Ramos (cell line): Measurements from ENCODE around the gene ANGPTL3.

ENCODE experiments used
- in situ Hi-C: fragments of 300-500 bp; cut with MboI; formaldehyde crosslinking; loops from one replicate; pipeline ENCODE4 v1.14.3; 2022; ENCODE audit warnings: low sequenced_read_pairs; ENCODE audit not compliant: unreplicated experiment

ANGPTL3 gene

DNA sequence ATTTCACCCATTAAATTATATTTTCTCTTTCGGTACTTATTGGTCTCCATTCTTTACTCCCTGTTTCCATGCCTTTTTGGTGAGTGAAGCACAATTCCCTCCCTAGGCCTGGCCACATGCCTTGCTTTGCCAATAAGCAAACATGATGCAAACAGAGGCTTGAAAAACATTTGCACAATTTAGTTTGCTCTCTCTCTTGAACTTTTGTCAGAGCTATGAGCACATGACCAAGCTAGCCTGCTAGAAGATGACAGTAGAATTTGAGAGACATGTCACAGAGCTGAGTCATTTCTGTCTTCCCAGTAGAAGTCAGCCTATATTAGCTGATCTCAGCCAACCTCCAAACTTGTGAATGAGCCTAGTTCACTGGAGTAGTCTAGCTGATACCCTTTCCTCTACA lies 24.6 kb downstream of the ANGPTL3 start:
- in situ Hi-C loops = no loop called here

DNA sequence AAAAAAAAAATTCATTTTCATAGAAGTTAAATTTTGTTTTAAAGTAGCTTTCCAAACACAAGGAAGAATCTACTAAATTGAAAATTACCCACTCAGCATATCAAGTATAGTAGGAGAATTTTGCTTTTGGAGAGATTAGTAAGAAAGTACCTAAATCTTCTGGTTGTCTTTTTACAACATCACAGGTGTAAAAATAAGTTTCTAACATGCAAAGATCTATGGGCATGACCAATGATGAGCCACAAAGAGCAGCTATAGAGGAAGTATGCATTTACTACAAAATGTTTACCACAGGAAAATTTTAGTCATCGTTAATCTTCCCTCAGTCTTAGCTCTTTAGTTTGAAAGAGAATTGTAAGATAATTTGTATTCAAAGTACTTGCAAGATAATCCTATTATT lies 28.1 kb downstream of the ANGPTL3 start:
- in situ Hi-C loops = no loop called here

DNA sequence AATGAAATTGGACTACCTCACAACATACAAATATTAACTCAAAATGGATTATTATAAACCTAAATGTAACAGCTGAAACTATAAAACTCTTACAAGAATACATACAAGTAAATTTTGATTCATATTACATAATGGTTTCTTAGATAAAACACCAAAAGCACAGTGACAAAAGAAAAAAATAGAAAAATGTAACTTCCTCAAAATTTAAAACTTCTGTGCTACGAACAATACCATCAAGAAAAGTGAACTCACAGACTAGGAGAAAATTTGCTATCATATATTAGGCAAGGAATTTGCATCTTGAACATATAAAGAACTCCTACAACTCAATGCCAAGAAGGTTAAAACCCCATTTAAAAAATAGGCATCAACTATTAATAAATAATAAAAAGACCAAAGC lies 31.2 kb downstream of the ANGPTL3 start:
- in situ Hi-C loops = no loop called here

DNA sequence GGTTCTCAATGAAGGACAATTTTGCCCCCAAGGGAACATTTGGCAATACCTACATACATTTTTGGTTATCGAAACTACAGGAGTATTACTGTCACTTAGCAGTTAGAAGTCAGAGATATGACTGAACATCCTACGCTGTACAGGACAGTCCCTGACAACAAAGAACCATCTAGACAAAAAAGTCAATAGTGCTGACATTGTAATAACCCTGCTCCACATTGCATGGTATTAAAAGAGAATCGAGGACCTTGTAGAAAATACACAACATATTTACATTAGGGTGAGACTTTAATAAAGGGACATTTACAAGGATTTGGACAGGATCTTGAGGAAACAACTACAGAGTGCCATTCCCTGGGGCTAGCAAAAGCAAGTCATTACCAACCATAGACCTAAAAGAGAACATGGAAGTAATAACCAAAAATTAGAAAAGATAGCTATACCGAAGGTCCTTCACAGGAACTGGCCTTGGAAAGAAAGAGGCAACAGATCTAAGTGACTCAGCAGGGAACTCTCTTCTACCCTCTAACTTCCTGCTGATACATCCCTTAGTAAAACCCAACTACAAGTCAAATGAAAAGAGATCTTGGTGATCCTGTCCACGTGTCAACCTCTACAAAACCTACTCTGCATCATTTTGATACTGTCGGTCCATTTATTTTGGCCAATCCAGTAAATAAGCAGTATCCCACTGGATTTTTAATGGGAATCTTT lies 40.2 kb downstream of the ANGPTL3 start:
- in situ Hi-C loops = no loop called here

DNA sequence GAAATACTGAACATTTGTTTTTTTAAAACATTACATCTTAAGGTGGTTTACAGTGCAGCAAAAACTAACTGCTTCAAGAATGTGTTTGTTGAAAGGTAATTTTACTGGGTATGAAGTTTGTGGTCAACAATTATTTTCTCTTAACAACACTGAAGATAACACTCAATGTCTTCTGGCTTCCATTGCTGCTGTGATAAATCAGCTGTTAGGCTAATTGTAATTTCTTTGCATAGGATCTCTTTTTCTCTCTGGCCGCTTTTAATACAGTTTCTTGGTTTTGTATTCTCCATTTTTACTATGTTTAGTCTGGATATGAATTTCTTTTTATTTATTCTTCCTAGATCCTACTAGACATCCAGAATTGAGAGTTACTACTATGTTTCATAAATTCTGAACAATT lies 46.0 kb downstream of the ANGPTL3 start:
- in situ Hi-C loops = no loop called here

DNA sequence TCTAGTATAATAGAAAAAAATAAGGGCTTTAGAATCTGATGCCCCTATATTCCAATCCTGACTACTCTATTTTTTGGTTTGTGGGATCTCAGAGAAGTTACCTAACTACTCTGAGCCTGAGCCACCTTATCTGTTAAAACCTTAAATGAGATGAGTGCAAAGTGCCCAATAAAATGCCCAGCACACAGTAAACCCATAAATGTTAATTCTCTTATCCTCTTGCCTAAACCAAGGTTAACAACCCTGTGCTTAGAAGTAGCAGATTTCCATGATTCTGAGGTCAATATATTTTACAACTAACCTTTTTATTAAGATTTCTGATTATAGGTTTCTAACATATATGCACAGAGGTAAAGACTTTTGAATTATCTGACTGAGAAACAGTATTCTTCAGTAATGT lies 55.1 kb downstream of the ANGPTL3 start:
- in situ Hi-C loops = no loop called here

DNA sequence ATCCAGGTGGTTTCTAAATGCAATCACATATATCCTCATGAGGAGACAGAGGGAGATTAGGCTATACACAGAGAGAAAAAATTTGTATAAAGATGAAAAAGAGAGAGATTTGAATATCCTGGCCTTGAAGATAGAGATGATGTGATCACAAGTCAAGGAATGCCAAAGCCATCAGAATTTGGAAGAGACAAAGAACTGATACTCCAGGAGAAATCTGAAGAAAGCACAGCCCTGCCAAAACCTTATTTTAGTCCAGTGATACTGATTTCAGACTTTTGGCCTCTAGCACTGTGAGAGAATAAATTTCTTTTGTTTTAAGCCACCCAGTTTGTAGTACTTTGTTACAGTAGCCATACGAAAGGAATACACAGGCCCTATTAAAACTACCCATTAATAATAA lies 57.4 kb downstream of the ANGPTL3 start:
- in situ Hi-C loops = no loop called here
